GM12891 (cell line): ENCODE measurements around the gene SLC5A5.

Experiments
- PAX5 ChIP-seq: IDR thresholded peaks from 2 replicates; pipeline ENCODE4 v1.6.1; 2011; ENCODE audit warnings: low read length, moderate library complexity, mild to moderate bottlenecking; ENCODE audit not compliant: insufficient read depth, severe bottlenecking
- POLR2A ChIP-seq: IDR thresholded peaks from 2 replicates; pipeline ENCODE4 v1.6.1; 2011; ENCODE audit warnings: low read depth, low read length, control low read depth
- POLR2AphosphoS5 ChIP-seq: IDR thresholded peaks from 2 replicates; pipeline ENCODE4 v1.6.1; 2011; ENCODE audit warnings: low read depth, low read length, control low read depth
- POU2F2 ChIP-seq: IDR thresholded peaks from 2 replicates; pipeline ENCODE4 v1.6.1; 2011; ENCODE audit warnings: low read depth, mild to moderate bottlenecking, control low read depth, low read length, moderate library complexity
- TAF1 ChIP-seq: IDR thresholded peaks from 2 replicates; pipeline ENCODE4 v1.6.1; 2011; ENCODE audit warnings: low read depth, low read length, control low read depth

- TF ChIP-seq PAX5 (no peak), POLR2AphosphoS5 (no peak; the same call in 1 of the 2 replicates), POLR2A (no peak), TAF1 (no peak), POU2F2 (no peak)
Observed at GRCh38 chr19:17835182-17836006, 36.4 kb upstream of the SLC5A5 start.
